Measurements from ENCODE around the gene RNF126. TPM values are rescaled to one million over a fixed set of nuclear protein-coding genes. Genes with fewer than 3 reads are reported as not detected.

The RNF126 gene
- total RNA-seq, 4 donors from 2014 or later = 96.0 to 118 (median 106) TPM

- no peaks in the 10 kb centered on the region for H3K9me3 ChIP-seq
- no peak for TF ChIP-seq EP300 (IDR thresholded peaks at IDR 0.05)
- TF ChIP-seq POLR2AphosphoS5 (IDR thresholded peaks at IDR 0.05) = no peak
- TF ChIP-seq POLR2A (IDR thresholded peaks at IDR 0.05) = no peak
- TF ChIP-seq, protein P1, sequence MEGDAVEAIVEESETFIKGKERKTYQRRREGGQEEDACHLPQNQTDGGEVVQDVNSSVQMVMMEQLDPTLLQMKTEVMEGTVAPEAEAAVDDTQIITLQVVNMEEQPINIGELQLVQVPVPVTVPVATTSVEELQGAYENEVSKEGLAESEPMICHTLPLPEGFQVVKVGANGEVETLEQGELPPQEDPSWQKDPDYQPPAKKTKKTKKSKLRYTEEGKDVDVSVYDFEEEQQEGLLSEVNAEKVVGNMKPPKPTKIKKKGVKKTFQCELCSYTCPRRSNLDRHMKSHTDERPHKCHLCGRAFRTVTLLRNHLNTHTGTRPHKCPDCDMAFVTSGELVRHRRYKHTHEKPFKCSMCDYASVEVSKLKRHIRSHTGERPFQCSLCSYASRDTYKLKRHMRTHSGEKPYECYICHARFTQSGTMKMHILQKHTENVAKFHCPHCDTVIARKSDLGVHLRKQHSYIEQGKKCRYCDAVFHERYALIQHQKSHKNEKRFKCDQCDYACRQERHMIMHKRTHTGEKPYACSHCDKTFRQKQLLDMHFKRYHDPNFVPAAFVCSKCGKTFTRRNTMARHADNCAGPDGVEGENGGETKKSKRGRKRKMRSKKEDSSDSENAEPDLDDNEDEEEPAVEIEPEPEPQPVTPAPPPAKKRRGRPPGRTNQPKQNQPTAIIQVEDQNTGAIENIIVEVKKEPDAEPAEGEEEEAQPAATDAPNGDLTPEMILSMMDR (IDR thresholded peaks at IDR 0.05) = no peak
- peak overlapping the region; percentile 60 for H3K4me3 ChIP-seq
- H3K27me3 ChIP-seq = peaks cover 4% of the 10 kb centered on the region
- WGBS = 38% methylated on average over 4 of the region's 22 CpGs
- peaks cover 48% of the 10 kb centered on the region for H3K4me1 ChIP-seq
- peak in 1 of 2 donors; percentile 77 for DNase-seq (ENCODE audit: low spot score in 2 of 2)
- peak overlapping the region; percentile 96 for H3K27ac ChIP-seq
- H3K36me3 ChIP-seq = no peaks in the 10 kb centered on the region
Measured at GRCh38 chr19:677601-678436, 14.8 kb upstream of the RNF126 start.

- H3K4me3 ChIP-seq = peak overlapping the region; percentile 60
- WGBS = 0% methylated on average over 5 of the region's 15 CpGs
- peak in 2 of 3 donors; percentile 17 to 76 for TF ChIP-seq POLR2AphosphoS5 (IDR thresholded peaks at IDR 0.05)
- TF ChIP-seq, protein P1 (IDR thresholded peaks at IDR 0.05) = no peak
- no peak for TF ChIP-seq EP300 (IDR thresholded peaks at IDR 0.05)
- no peak for TF ChIP-seq POLR2A (IDR thresholded peaks at IDR 0.05)
Measured at GRCh38 chr19:677201-677600, 14.2 kb upstream of the RNF126 start.

DNA sequence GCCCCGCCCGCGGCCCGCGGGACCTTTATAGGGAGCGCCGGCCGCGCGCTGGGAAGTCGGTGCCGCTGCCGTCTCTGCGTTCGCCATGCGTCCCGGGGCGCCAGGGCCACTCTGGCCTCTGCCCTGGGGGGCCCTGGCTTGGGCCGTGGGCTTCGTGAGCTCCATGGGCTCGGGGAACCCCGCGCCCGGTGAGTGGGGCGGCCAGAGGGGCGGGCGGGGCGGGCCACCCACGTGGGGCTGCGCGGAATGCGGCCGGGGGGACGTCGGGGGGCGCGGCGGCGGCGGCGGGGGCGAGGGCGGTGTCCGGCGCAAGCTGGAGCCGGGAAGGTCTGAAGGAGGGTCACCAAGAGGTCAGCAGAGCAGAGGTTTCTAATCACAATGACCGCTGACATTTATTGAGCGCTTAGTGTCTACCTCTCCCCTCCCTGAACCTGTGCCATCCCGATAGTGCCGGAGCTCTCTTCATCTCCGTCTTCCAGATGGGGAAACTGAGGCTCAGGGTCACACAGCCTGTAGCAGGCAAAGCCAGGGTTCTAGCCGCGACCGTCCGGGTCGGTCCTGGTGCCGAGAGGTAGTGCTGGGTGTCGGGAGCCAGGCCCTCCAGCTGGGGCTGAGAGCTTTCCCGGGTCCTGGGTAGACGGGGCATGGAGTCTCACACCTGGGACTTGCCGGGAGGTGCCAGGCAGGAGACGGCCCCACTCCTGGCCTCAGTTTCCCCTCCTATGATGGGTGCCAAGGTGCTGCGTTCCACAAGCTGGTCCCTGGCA, 13.5 kb upstream of the RNF126 start, which contains the start of gene FSTL3:
TSS of gene FSTL3 (plus strand) at position 54 of the 767 bp plus-strand sequence. CDS start at position 86, 32 bp downstream.
- Histone ChIP-seq H3K36me3 (no peaks in the 10 kb centered on the region), H3K9me3 (no peaks in the 10 kb centered on the region), H3K27me3 (peaks cover 4% of the 10 kb centered on the region), H3K4me1 (peaks cover 53% of the 10 kb centered on the region), H3K4me3 (peak within 1 kb of the TSS; percentile 60), H3K27ac (peak within 1 kb of the TSS; percentile 96)
- TF ChIP-seq POLR2A (IDR thresholded peaks at IDR 0.05) (peak in 1 of 2 donors; percentile 72), POLR2AphosphoS5 (IDR thresholded peaks at IDR 0.05) (no peak)
- WGBS = 9% methylated on average over 13 of the region's 63 CpGs
- DNase-seq (ENCODE audit: low spot score in 2 of 2) = peak; percentile 66 to 78

More at GRCh38 chr19:677201-677600, 14.2 kb upstream of the RNF126 start:
- H3K4me1 ChIP-seq = peaks cover 53% of the 10 kb centered on the region
- peak in 1 of 2 donors; percentile 89 for DNase-seq (ENCODE audit: low spot score in 2 of 2)
- H3K27ac ChIP-seq = peak overlapping the region; percentile 96
- H3K9me3 ChIP-seq = no peaks in the 10 kb centered on the region
- no peaks in the 10 kb centered on the region for H3K36me3 ChIP-seq
- peaks cover 4% of the 10 kb centered on the region for H3K27me3 ChIP-seq

DNA sequence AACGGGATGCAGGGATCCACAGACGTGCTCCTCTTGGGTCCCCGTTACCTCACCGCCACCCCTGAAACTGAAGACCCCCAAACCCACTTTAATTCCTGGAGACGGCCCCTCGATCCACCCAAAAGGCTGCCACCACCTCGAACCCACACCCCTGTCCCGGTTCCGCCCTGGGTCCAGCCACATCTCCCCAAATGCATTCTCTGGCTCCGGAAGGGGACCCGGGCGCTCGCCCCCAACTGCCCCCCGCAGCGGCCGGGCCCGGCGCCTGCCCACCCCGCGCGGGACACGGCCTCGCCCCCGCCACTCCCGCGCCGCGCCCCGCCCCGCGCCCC, 13.0 kb upstream of the RNF126 start:
- WGBS = 1% methylated on average over 15 of the region's 31 CpGs
- TF ChIP-seq, protein P1 (IDR thresholded peaks at IDR 0.05) = no peak
- no peak for TF ChIP-seq EP300 (IDR thresholded peaks at IDR 0.05)
- TF ChIP-seq POLR2A (IDR thresholded peaks at IDR 0.05) = no peak
- no peak for TF ChIP-seq POLR2AphosphoS5 (IDR thresholded peaks at IDR 0.05)
- peak in 1 of 2 donors; percentile 70 for DNase-seq (ENCODE audit: low spot score in 2 of 2)
- peaks cover 50% of the 10 kb centered on the region for H3K4me1 ChIP-seq
- no peaks in the 10 kb centered on the region for H3K36me3 ChIP-seq
- H3K4me3 ChIP-seq = peak overlapping the region; percentile 60
- H3K27ac ChIP-seq = peak overlapping the region; percentile 96
- no peaks in the 10 kb centered on the region for H3K9me3 ChIP-seq
- peaks cover 4% of the 10 kb centered on the region for H3K27me3 ChIP-seq

DNA sequence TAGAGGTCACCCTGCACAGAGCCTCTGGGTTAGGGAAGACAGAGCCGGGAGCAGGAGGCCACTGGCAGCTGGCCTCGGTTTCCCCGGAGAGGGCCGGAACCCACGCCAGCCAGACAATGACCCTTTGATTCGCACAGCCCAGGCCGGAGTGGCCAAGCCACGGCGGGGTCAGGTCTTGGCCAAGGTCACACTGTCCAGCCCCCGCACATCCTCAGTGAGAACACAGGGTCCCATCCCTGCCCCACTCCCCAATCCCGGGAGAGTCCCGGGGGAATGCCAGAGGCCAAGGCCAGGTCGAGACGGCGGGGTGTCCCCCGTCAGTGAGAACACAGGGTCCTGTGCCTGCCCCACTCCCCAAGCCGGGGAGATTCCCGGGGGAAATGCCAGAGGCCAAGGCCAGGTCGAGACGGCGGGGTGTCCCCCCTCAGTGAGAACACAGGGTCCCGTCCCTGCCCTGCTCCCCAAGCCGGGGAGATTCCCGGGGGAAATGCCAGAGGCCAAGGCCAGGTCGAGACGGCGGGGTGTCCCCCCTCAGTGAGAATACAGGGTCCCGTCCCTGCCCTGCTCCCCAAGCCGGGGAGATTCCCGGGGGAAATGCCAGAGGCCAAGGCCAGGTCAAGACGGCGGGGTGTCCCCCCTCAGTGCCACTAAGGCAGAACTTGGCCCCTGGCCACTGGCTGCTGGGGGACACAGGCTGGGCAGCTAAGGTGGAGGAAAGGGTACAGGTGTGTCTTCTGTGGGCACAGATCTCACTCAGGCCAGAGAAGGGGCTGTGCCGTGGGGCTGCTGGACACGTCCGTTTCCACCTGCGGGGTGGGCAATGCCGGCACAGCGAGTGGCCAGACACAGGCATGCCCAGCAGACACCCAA, 11.5 kb upstream of the RNF126 start:
- Histone ChIP-seq H3K27me3 (peaks cover 4% of the 10 kb centered on the region), H3K27ac (peak overlapping the region; percentile 96), H3K9me3 (no peaks in the 10 kb centered on the region), H3K4me1 (peaks cover 45% of the 10 kb centered on the region), H3K36me3 (no peaks in the 10 kb centered on the region), H3K4me3 (no peak overlapping the region)
- 75% methylated on average over 22 of the region's 38 CpGs for WGBS
- no peak for TF ChIP-seq POLR2AphosphoS5 (IDR thresholded peaks at IDR 0.05)
- TF ChIP-seq, protein P1 (IDR thresholded peaks at IDR 0.05) = no peak
- no peak for TF ChIP-seq EP300 (IDR thresholded peaks at IDR 0.05)
- TF ChIP-seq POLR2A (IDR thresholded peaks at IDR 0.05) = no peak
- peak in 1 of 2 donors; percentile 66 for DNase-seq (ENCODE audit: low spot score in 2 of 2)
